NT2/D1 (cell line): ENCODE results near the gene CAV2.

Source experiments
- YY1 ChIP-seq: IDR thresholded peaks from 2 replicates; pipeline ENCODE4 v1.6.1; 2011; ENCODE audit not compliant: insufficient read length, insufficient read depth
- ZNF274 ChIP-seq: IDR thresholded peaks from 2 replicates; pipeline ENCODE4 v1.6.1; 2011; ENCODE audit warnings: mild to moderate bottlenecking, low read depth, low read length

GRCh38 chr7:116490351-116490750 is 9.2 kb upstream of the CAV2 start:
- no peak for TF ChIP-seq YY1
- TF ChIP-seq ZNF274: no peak
